Measurements from ENCODE around the gene SLC2A6. TPM values are rescaled to one million over a fixed set of nuclear protein-coding genes. Genes with fewer than 3 reads are reported as not detected.

SLC2A6 gene
- total RNA-seq, 1 donor from 2014 or later: 13.7 TPM

DNA sequence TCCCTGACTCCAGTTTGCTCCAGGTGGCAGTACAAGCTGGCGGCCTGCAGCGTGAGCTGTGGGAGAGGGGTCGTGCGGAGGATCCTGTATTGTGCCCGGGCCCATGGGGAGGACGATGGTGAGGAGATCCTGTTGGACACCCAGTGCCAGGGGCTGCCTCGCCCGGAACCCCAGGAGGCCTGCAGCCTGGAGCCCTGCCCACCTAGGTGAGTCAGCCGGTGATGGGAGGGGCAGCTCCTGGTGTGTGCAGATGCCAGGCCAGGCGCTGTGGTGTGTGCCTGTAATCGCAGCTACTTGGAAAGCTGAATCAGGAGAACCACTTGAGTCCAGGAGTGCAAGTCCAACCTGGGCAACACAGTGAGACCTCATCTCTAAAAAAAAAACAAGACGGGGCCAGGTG lies 29.1 kb downstream of the SLC2A6 start:
- Mint-ChIP-seq H3K27me3 (ENCODE audit: low read depth) (peaks cover 12% of the 10 kb centered on the region), H3K9me3 (ENCODE audit: low read depth) (no peaks in the 10 kb centered on the region), H3K4me1 (ENCODE audit: low read depth) (no peaks in the 10 kb centered on the region), H3K27ac (ENCODE audit: unreplicated experiment) (no peak overlapping the region), H3K4me3 (ENCODE audit: unreplicated experiment) (no peak overlapping the region), H3K36me3 (ENCODE audit: low read depth) (no peaks in the 10 kb centered on the region)
- peak; percentile 84 for DNase-seq (ENCODE audit: low spot score)
- TF ChIP-seq, protein P1, sequence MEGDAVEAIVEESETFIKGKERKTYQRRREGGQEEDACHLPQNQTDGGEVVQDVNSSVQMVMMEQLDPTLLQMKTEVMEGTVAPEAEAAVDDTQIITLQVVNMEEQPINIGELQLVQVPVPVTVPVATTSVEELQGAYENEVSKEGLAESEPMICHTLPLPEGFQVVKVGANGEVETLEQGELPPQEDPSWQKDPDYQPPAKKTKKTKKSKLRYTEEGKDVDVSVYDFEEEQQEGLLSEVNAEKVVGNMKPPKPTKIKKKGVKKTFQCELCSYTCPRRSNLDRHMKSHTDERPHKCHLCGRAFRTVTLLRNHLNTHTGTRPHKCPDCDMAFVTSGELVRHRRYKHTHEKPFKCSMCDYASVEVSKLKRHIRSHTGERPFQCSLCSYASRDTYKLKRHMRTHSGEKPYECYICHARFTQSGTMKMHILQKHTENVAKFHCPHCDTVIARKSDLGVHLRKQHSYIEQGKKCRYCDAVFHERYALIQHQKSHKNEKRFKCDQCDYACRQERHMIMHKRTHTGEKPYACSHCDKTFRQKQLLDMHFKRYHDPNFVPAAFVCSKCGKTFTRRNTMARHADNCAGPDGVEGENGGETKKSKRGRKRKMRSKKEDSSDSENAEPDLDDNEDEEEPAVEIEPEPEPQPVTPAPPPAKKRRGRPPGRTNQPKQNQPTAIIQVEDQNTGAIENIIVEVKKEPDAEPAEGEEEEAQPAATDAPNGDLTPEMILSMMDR (IDR thresholded peaks at IDR 0.05): no peak

DNA sequence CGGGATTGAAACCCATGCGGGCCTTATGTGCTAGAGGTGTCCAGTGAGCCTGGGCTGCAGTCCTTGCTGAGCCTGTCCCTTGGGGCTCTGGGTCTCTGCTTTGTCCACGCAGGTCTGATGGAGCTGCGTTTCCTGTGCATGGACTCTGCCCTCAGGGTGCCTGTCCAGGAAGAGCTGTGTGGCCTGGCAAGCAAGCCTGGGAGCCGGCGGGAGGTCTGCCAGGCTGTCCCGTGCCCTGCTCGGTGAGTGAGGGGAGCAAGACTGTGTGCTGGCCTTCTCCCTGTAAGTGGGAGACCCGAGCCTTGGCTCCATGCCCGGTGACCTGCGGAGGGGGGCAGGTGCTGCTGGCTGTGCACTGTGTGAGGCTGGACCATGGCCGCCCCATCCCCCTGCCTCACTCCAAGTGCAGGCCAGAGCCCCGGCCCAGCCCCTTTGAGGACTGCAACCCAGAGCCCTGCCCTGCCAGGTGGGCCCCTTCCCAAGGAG lies 30.4 kb downstream of the SLC2A6 start:
- no peaks in the 10 kb centered on the region for H3K36me3 Mint-ChIP-seq (ENCODE audit: low read depth)
- peak; percentile 94 for DNase-seq (ENCODE audit: low spot score)
- no peak overlapping the region for H3K27ac Mint-ChIP-seq (ENCODE audit: unreplicated experiment)
- peaks cover 12% of the 10 kb centered on the region for H3K27me3 Mint-ChIP-seq (ENCODE audit: low read depth)
- TF ChIP-seq, protein P1 (IDR thresholded peaks at IDR 0.05): no peak
- no peaks in the 10 kb centered on the region for H3K4me1 Mint-ChIP-seq (ENCODE audit: low read depth)
- H3K9me3 Mint-ChIP-seq (ENCODE audit: low read depth): no peaks in the 10 kb centered on the region
- no peak overlapping the region for H3K4me3 Mint-ChIP-seq (ENCODE audit: unreplicated experiment)

DNA sequence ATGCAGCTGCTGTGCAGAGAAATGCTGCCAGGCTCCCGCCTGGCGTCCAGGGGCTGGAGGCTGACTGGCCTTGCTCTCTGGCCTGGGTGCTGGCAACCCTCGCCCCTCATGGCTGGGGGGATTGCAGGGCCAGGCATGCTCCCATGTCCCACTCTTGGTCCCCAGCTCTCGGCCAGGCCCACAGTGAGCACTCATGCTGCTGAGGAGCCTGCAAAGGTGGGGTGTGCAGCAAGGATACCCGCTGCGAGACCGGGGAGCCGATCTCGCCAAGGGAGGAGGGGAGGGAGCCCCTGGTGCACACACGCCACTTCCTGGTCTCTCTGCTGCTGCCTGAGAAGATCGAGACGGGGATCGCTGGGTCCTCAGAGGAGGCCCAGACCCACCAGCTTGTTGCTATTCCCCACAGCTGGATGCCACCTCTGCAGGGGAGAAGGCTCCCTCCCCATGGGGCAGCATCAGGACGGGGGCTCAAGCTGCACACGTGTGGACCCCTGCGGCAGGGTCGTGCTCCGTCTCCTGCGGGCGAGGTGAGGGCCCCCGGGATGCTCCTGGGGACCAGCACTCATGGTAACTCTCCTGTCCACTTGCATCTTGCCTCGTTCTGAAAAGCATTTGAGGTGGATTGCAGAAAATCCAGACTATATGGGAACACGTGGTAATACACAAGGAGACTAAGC lies 33.5 kb downstream of the SLC2A6 start:
- TF ChIP-seq, protein P1 (IDR thresholded peaks at IDR 0.05): no peak
- no peak for DNase-seq (ENCODE audit: low spot score)
- Mint-ChIP-seq H3K4me1 (ENCODE audit: low read depth) (no peaks in the 10 kb centered on the region), H3K27me3 (ENCODE audit: low read depth) (peaks cover 12% of the 10 kb centered on the region), H3K27ac (ENCODE audit: unreplicated experiment) (no peak overlapping the region), H3K9me3 (ENCODE audit: low read depth) (no peaks in the 10 kb centered on the region), H3K4me3 (ENCODE audit: unreplicated experiment) (no peak overlapping the region), H3K36me3 (ENCODE audit: low read depth) (no peaks in the 10 kb centered on the region)

DNA sequence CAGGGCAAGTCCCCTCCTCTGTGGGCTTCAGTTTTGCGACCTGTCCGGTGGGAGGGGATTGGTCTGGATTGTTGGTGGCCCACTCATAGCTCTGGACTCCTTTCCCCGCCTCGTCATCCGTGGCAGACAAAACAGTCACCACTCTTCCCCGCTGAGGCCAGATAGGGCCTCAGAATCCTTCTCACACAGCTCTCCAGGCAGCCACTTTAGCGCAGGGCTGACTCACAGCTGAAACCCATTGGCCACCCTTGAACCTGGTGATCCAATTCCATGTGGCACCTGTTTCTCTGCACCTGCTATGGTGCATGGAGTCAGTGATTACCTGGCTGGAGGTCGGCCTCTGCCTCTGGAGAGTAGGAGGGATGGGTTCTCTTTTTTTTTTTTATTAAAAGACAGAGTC lies 34.9 kb downstream of the SLC2A6 start:
- no peak overlapping the region for H3K4me3 Mint-ChIP-seq (ENCODE audit: unreplicated experiment)
- H3K27ac Mint-ChIP-seq (ENCODE audit: unreplicated experiment): no peak overlapping the region
- no peaks in the 10 kb centered on the region for H3K4me1 Mint-ChIP-seq (ENCODE audit: low read depth)
- no peak for DNase-seq (ENCODE audit: low spot score)
- TF ChIP-seq, protein P1 (IDR thresholded peaks at IDR 0.05): no peak
- H3K36me3 Mint-ChIP-seq (ENCODE audit: low read depth): no peaks in the 10 kb centered on the region
- peaks cover 12% of the 10 kb centered on the region for H3K27me3 Mint-ChIP-seq (ENCODE audit: low read depth)
- H3K9me3 Mint-ChIP-seq (ENCODE audit: low read depth): no peaks in the 10 kb centered on the region

DNA sequence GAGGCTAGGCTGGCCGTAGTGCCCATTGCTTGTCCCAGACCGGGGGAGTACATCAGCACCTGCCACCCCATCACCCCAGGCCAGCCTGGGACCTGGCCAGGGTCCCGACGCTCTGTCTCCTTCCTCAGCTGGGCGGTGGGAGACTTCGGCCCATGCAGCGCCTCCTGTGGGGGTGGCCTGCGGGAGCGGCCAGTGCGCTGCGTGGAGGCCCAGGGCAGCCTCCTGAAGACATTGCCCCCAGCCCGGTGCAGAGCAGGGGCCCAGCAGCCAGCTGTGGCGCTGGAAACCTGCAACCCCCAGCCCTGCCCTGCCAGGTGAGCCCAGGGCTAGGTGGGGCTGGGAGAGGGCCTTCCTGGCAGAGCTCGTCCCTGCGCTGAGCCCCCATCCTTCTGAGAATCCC lies 35.7 kb downstream of the SLC2A6 start:
- no peak overlapping the region for H3K4me3 Mint-ChIP-seq (ENCODE audit: unreplicated experiment)
- DNase-seq (ENCODE audit: low spot score): no peak
- H3K36me3 Mint-ChIP-seq (ENCODE audit: low read depth): no peaks in the 10 kb centered on the region
- H3K27ac Mint-ChIP-seq (ENCODE audit: unreplicated experiment): no peak overlapping the region
- TF ChIP-seq, protein P1 (IDR thresholded peaks at IDR 0.05): no peak
- no peaks in the 10 kb centered on the region for H3K4me1 Mint-ChIP-seq (ENCODE audit: low read depth)
- no peaks in the 10 kb centered on the region for H3K9me3 Mint-ChIP-seq (ENCODE audit: low read depth)
- H3K27me3 Mint-ChIP-seq (ENCODE audit: low read depth): peaks cover 12% of the 10 kb centered on the region

All from chondrocyte (in vitro differentiated cells).